HG02938 (cell line): ENCODE measurements around the gene RPTOR.
"Not testable (repeated sequence)": the region's sequence is repeated elsewhere in the genome, so short reads cannot be mapped to it uniquely, and the experiment has no call there.

Experiments
- ATAC-seq: cut with Tn5 transposase; IDR thresholded peaks from one replicate; pipeline ENCODE4 v1.9.1; 2021; ENCODE audit warnings: mild to moderate bottlenecking, moderate library complexity; ENCODE audit not compliant: unreplicated experiment

The RPTOR gene

DNA sequence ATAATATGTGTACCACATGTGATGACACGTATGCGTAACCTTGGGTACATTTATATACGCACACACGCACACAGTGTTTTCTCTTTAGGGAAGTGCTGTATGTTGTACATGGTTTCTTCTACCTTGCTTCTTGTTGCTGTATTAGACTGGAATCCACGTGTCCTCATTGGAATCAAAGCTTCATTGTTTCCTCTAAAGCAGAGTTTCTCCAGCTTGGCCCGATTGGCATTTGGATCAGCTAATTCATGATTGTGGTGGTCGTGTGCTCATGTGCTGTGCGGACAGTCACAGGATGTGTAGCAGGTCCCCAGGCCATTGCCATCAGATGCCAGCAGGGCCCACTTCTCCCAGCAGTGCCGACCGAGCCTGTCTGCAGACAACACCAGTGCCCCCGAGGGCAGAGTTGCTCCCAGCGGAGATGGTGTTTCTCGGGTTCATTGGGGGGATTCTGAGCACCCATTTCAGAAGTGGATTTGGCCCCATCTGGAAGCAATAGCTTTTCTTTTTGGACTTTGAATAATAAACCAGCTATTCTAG is 148.4 kb downstream of the RPTOR start:
- no peak for ATAC-seq

DNA sequence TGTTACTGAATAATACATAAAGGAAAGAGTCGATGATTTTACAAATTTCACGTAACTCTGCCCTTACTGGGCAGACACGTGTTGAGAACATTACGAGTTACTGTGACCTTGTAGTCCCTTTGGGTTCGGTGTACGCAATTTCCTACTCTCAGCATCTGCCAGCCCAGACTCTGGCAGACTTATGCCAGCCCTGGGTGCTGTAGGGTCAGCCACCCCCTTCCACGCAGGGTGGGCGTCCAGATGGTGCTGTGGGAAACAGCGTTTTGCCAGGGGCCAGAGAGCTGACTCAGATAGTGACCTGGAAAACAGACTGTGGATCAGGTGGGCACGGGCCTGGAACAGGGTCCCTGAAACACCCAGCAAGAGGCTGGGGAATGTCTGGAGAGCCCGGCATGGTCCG is 148.9 kb downstream of the RPTOR start:
- ATAC-seq, result no peak

DNA sequence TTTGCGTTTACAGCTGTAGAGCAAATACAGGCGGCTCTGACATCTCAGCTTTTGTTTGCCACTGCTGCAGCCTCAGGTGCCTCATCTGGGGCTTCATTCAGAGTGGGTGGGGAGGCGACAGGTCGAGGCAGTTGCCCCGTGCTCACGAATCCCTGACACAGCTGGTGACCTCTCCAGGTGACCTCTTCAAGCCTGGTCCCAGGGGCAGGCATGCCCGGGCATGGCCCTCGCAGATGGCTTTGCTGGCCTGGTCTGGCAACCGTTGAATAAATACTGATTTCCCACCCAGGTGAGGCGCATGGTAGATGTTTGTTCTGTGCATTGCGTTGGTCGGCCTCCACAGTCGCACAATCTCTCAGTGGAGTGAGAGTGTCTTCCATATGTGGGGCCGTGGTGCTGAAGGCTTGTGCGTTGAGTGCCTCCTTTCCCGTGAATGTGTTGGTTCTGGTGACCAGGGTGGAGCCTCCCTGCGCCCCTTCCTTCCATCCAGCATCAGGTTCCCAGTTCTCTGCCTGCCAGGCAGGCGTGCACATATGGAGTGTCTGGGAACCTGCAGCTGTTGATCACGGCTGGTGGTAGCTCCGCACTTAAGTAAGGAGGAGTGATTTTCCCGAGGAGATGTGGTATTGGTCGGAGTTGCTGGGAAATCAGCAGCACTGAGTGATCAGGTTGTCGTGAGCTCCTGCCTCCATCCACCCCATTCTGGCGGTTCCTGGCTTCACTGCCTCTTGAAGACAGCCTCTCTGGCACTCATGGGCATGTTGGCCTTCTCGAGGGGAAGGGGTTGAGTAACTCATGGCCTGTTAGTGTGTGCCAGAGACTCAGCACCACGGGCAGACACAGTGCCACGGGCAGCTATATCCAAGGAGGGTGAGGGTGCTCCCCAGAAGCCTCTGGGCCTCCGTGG is 149.7 kb downstream of the RPTOR start:
- ATAC-seq, result no peak

GRCh38 chr17:80694992-80695912 is 150.6 kb downstream of the RPTOR start:
- ATAC-seq, result no peak

- ATAC-seq, result no peak
These were observed 151.3 kb downstream of the RPTOR start for GRCh38 chr17:80695979-80696378.

GRCh38 chr17:80696456-80696855 is 151.8 kb downstream of the RPTOR start:
- ATAC-seq, result no peak

DNA sequence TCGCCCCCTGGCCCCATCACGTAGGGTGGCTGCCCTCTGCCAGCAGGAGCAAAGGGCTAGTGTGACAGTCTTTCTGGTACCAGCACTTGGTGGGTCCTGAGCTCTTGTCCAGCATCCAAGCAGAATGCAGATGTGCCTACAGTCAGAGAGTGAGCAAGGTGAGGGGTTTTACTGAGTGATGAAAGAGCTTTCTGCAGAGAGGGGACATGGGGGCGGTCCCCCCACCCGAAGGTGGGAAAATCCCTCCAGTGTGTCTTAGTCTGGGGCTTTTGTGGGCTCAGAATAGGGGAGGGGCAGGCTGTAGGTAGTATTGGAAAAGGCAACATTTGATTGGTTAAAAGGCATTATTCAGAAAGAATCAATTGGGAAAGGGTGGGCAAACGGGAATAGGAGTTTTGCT is 152.3 kb downstream of the RPTOR start:
- no peak for ATAC-seq

DNA sequence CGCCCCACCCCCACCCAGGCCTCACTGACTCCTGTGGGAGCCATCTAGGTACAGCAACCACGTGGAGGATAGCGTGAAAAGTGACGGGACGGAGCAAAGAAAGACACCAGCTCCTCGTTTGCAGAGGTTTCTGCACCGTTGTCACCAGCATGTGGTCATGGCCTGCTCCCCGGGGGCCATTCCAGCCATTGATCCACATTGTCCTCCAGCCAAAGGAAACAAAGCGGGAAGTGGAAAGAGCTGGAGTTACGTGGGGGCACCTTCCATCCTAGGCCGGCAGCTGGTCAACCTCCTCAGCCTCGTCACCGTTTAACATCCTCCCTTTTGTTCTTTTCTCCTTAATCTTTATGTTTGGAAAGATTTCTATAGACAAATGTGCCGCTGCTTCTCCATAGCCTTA is 153.7 kb downstream of the RPTOR start:
- ATAC-seq, result no peak

DNA sequence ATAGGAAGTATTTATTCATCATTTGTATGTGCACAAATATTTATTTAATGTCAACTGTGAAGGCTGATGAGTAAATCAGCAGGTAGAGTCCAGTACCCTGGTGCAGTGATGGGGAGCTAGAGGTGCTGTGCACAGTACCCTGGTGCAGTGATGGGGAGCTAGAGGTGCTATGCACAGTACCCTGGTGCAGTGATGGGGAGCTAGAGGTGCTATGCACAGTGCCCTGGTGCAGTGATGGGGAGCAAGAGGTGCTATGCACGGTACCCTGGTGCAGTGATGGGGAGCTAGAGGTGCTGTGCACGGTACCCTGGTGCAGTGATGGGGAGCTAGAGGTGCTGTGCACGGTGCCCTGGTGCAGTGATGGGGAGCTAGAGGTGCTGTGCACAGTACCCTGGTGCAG is 154.6 kb downstream of the RPTOR start:
- ATAC-seq, result not testable (repeated sequence)

- ATAC-seq, result no peak
These were observed 157.1 kb downstream of the RPTOR start for GRCh38 chr17:80701730-80702129.

DNA sequence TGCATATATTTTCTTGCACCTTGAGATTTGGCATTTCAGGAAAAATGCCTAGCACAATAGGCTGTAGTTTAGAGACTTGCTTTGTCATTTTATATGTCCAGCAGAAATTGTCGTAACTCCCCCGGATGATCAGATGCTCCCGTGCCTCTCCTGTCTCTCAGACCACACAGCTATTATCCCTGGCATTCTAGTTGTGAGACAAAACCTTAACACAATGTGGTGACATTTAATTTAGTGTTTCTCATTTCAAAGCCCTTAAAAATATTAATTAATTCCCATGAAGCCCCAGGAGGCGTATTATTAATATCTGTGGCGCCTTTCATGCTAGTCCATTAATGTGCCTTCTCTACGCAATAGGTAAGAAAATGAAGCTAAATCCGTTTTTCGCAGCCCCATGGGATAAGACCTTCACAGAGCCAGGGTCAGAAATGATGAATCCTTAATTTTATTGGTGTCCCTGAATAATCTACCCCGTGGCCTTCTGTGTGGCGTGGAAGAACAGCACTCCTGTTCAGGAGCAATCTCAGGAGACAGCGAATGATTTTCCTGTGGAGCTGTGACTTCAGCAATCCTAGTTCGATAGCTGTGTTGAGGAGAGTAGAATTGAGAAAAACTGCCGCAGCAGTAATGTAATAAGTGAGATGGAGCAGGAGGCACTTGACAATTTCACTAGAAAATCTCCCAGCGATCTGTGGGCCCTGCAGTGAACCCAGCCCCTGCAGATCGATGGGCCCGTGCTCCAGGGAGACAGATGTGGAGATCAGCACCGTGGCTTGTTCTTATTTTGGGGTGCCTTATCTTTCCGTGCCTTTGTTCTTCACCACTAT is 157.9 kb downstream of the RPTOR start:
- ATAC-seq, result no peak

DNA sequence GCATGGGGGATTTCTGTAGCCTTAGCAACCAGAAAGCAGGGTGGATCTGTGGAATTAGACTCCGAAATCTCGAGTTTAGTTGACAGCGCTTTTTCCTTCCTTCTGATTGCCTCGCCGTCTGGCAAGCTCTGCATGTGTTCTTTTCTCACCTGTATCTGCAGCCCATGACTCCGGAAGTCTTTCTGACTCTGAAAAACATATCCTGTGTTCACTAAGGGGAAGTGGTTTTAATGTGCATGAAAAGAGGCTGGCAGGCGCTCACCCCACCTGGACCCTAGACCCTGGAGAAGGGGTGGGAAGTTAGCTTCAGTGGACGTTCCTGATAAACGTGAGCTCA is 158.5 kb downstream of the RPTOR start:
- no peak for ATAC-seq

DNA sequence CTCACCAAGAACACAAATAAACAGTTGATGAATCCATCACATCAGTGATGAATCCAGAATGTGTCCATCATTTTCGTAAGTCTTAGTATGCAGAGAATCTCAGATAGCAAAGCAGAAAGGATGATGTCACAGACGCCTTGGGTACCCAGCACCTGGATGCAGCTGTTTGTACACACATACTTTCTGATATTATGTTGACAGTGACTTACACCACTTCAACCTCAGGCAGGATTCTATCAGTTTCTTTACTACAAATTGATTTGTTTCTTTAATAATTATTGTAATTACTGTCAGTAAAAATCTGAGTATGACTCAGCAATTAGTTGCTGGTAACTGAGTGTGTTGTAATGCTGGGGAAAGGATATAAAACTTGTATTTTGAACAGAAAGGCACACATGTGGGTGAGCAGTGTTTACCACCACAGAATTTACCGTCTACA is 159.8 kb downstream of the RPTOR start:
- ATAC-seq, result no peak

- ATAC-seq, result no peak
These were observed 160.3 kb downstream of the RPTOR start for GRCh38 chr17:80704894-80705293.

DNA sequence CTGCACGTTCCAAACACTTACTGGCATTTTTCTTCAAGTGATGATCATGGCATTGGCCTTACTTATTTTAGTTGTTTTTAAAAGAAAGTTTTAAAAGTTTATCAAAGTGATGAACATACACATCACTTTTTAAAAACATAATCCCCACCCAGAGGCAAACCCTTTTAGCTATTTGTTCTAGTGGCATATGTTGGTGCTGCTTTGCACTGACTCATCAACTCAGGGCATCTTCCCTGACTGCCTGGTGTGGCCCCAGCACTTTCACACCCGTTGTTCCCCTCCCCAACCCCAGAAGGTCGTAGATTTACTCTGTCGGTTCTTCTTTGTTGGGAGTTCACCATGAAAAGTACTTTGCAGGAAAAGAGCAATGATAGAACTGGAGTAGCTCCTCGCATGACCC is 161.3 kb downstream of the RPTOR start:
- no peak for ATAC-seq

GRCh38 chr17:80706463-80706867 is 161.8 kb downstream of the RPTOR start:
- no peak for ATAC-seq

DNA sequence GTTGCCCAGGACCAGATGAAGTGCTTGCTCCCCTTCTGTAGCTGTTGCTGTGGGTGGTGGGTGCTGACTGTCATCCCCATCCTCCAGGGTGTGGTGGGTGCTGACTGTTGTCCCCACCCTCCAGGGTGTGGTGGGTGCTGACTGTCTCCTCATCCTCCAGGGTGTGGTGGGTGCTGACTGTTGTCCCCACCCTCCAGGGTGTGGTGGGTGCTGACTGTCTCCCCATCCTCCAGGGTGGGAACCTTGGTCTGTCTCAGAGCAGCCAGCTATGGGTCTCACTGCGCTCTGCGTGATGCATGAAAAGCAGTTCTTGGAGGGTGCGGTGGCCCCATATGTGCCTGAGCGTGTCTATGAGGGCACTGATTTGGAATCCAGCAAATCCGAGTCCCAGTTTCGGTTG is 163.8 kb downstream of the RPTOR start:
- no peak for ATAC-seq

GRCh38 chr17:80709090-80709695 is 164.6 kb downstream of the RPTOR start:
- ATAC-seq, result no peak

DNA sequence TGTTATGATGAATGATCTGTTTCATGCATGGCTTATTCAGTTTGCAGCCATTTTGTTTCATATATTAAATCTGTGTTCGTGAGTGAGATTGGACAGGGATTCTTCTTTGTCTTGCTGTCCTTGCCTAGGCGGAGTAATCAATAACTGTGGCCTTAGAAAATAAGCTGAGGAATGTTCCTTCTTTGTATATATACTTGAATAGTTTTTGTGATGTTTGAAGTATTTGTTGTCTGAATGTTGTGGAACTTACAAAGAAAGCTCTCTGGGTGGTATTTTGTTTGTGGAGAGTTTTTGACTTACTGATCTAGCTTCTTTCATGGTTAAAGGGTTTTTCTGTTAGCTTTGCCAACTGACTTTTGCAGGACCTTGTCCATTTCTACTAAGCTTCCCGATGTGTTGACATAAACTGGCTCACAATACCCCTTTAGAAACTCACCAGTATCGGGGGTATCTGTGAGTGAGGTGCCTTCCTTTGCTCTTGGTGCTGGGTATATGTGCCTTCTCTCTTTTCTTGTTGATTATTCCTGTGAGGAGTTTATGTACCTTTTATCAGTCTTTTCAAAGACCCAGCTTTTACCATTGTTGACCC is 166.2 kb downstream of the RPTOR start:
- no peak for ATAC-seq

DNA sequence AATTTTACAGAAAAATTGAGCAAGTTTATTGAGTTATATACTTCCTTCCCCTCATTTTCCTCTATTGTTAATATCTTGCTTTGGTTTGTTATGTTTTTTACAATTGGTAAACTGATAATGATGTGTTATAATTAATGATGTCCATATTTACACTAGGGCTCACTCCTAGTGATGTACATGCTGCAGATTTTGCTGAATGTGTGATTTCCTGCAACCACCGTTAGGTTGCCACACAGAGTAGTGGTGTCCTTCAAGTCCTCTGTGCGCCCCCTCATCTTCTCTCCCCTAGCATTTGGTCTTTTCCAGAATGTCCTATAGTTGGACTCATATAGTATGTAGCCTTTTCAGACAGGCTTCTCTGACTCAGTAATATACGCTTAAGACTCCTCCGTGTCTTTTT is 167.5 kb downstream of the RPTOR start:
- ATAC-seq, result no peak
